HK-2 (cell line): ENCODE measurements around the gene KCNK5.

ENCODE experiments used
- DNase-seq: peaks from one replicate; pipeline ENCODE4 v3.0.0-alpha.2; 2018; ENCODE audit not compliant: unreplicated experiment

KCNK5 gene

GRCh38 chr6:39243809-39244208 is 14.5 kb upstream of the KCNK5 start:
- no peak for DNase-seq

- DNase-seq: no peak
Measured at GRCh38 chr6:39240155-39240757, 11.0 kb upstream of the KCNK5 start.

DNA sequence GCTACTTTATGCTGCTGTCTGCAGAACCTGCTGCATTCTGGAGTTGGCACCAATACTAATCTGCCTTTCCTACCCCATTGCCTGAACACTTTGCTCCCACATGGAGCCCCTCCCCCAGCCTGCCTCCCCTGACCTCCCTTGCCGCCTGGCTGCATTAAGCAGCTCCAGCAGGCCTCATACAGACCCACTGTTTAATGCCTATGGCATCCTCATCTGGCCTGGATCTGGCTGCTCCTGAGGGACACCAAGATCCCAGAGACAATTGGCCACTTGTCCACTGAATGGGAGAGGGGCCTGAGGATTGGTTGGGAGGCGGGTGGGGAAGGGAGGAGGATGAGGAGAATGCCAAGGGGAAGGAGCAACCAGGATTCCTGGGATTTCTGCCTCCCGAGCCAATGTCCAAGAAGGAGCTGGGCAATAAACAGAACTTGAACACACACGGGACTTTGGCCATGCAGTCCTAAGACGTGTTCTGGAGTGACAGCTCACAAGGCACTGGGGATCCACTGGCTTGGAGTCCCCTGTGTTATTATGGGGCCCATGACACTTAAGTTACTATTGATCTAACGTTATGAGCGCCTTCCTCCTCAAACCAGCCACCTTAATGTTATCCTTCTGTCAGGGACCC is 10.4 kb upstream of the KCNK5 start:
- DNase-seq: no peak

DNA sequence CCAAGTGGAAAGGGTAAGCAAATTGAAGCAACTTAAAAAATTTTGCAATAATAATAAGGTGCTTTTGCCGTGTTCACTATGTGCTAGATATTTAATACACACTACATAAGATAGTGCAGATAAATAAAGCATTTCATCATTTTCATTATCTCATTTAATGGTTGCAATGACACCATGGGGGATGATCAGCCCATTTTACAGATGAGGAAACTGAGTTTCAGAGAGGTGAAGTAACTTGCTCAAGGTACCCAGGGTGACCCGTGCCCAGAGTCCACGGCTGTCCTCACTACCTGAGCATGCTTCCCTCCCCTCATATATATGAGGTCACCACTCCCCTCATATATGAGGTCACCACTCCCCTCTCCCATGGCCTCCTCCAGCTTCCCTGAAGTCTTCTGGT is 7.5 kb upstream of the KCNK5 start:
- no peak for DNase-seq

- DNase-seq: no peak
Measured at GRCh38 chr6:39233333-39233732, 4.1 kb upstream of the KCNK5 start.

DNA sequence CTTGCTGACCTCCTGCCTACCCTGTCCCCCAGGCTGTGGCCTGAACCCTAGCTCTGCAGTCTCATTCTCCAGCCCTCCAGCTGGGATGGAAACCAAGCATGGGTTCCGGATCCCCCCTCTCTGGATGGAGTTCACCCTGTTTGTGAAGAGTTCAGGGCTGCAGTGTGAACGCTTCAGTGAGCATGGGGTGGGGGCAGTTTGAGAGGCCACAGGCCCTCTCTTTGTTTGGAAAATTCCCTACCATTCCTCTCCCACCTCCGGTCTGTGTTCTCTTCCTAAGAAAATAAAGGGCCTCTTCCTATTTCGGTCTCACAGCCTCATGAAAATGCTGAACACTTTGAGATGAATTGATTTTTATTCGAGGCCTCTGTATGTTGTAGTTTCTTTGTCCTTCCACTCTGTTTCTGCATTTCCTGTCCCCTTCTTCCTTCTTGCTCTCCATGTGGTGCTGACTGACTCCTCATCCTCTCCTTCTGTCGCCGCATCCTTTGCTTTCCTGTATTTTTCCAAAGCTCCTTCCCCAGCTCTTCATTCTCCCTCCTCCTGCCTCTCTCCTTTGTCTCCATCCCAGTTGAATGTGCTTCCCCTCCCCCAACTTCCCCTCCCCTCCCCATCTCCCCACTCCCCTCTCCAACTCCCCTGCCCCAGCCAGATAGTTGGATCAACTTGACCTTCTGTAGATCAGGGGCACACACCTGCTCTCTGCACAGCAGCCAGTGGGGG is 2.4 kb upstream of the KCNK5 start:
- no peak for DNase-seq

DNA sequence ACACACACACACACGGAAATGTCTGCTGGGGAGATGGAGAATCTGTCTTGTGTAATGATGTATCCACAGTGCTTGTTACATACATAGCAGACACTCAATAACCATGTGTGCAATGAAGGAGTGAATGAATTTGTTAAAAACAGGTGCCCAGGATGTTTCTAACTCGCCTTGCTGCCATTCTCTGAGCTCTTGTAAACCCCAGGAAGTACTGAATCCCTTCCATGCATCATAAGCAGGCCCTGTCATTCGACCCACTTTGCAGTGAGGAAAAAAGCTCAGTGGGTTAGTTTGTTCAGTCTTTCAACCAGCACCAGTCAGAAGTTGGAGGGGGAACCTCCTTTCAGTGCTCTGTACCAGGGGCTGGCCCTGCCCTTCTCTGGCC is 1.4 kb upstream of the KCNK5 start:
- DNase-seq: no peak

- DNase-seq: no peak
Measured at GRCh38 chr6:39228111-39228971, 934 bp downstream of the KCNK5 start.

GRCh38 chr6:39227476-39227875 is 1.8 kb downstream of the KCNK5 start:
- no peak for DNase-seq

DNA sequence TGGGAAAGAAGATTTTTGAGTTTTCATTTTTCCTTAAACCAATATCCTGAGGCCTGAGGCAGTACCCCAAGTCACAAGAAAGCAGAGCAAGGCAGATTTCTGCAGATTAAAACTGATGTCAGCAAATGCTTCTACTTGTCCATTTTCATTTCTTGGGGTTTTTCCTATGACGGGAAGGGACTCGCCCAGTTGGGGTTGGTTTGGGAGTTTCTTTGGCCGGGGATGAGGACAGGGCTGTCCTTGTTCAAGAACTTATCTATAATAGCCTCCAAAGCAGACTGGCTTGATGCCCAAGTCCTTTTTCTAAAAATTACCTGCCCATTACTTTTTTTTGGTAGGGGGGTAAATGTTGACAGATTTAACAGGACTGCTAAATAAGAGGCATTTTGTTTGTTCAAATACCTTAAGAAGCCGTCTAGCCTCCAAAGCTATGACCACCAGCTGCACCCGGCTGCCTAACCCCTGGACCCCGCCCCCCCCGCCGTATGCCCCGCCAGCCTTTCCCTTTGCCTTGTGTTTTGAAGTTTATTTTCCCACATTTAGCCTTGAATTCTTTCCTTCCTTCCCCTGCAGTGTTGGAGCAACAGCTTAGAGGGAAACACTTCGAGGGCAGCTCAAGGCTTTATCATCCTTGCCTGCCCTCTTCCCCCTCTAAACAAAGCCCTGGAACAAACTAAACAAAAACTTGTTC is 2.5 kb downstream of the KCNK5 start:
- DNase-seq: no peak

- no peak for DNase-seq
Measured at GRCh38 chr6:39225946-39226437, 3.3 kb downstream of the KCNK5 start.

GRCh38 chr6:39225543-39225942 is 3.7 kb downstream of the KCNK5 start:
- no peak for DNase-seq

- no peak for DNase-seq
Measured at GRCh38 chr6:39224523-39225182, 4.6 kb downstream of the KCNK5 start.

DNA sequence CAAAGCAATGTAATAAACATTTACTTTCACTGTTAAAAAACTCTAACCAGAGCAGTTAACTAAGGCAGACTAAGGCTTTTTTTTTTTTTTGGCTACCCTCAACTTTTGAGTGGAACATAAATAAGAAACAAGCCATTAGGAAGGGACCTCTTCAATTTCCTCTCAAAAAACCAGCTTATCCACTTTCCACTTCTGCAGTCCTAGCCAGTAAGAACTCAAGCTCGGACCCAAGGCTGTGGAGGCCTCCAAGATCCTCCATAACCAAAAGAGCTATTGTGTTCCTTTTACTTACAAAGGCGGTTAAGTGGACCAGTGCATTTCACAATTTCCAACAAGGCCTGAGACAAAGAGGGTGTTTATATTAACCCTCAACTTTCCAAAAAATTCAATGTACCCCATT is 5.3 kb downstream of the KCNK5 start:
- no peak for DNase-seq

GRCh38 chr6:39223555-39223954 is 5.7 kb downstream of the KCNK5 start:
- no peak for DNase-seq

DNA sequence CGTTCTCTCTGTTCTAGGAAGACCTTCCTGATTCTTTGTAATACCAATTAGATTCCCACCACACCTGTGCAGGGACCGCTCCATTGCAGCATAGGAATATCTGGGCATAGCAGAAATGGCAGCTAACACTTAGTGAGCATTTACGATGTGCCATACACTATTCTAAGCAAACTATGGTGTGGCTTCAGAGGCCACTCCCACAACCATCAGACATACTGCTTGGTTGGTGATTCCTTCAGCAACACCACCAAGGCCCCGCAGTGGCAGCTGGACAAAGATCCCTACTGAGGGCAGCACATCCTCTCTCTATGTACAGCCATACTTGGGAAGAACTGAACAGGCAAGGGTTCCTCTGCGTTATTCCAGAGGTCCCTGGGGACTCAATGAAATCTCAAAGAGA is 6.2 kb downstream of the KCNK5 start:
- no peak for DNase-seq

- DNase-seq: no peak
Measured at GRCh38 chr6:39221779-39222641, 7.3 kb downstream of the KCNK5 start.

- DNase-seq: no peak
Measured at GRCh38 chr6:39221115-39221514, 8.2 kb downstream of the KCNK5 start.

DNA sequence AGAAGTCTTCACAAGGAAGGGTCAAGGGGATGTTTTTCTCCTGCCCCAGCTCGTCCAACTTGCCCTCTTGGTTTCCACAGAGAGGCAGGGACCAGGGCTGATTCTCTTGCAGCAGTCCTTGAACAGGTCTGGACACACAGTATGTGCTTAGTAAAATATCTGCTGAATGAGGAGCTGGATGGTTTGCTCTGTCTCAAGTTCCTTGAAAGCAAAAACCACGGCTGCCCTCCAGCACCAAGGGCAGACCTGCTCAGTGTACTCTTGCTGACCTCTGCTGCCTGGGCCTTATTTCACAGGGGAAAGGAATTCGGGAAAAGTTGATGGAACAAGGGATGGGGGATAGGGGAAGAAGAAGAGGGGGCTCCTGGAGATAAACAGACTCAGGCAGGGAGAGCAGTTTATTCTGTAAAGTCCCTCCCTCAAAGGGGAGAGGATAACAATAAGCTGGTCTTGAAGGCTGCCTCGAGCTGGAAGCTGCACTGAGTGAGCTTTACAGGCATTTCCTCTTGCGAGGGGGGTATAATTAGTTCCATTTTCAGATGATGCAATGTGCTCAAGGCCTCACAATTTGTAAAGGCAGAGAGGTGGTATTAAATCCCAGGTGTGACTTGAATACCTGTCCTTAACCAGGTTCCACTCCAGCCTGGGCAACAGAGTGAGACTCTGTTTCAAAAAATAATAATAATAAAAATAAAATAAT is 10.3 kb downstream of the KCNK5 start:
- DNase-seq: no peak
